A673 (cell line): ENCODE data around the gene ZMYND8. TPM values are rescaled to one million over a fixed set of nuclear protein-coding genes. Genes with fewer than 3 reads are reported as not detected.

Source experiments
- BruUV-seq: library from RNA; stranded (reverse); fragments of 400-500 nt; replicated peaks from 2 replicates; lab custom pipeline; 2021; lab: Mats Ljungman, UMichigan
- CTCF ChIA-PET: fragments of 300-600 bp; sonication (Branson Sonifier 250); formaldehyde crosslinking; loops from one replicate; lab custom pipeline; 2022; ENCODE audit warnings: antibody characterized with exemption; lab: Charles Lee
- POLR2A ChIA-PET: fragments of 300-600 bp; sonication (Branson Sonifier 250); formaldehyde crosslinking; loops from one replicate; lab custom pipeline; 2022; ENCODE audit warnings: antibody characterized with exemption; ENCODE audit not compliant: low non-redundant PET; lab: Charles Lee
- DNase-seq: peaks from one replicate; pipeline ENCODE4 v3.0.0-alpha.2; 2015; ENCODE audit warnings: low spot score
- H3K27ac ChIP-seq: fragments of 200-600 bp; sonication (generic); 2 replicates; pipeline ENCODE4 v1.5.1; 2016; ENCODE audit warnings: mixed run types, low read depth, mild to moderate bottlenecking, mixed read lengths, antibody characterized with exemption, low read length; ENCODE audit not compliant: poor library complexity, severe bottlenecking
- H3K27me3 ChIP-seq: fragments of 200-600 bp; sonication (generic); replicated peaks from 2 replicates; pipeline ENCODE4 v1.6.1; 2017; ENCODE audit warnings: mixed run types, low read depth, mild to moderate bottlenecking, mixed read lengths, antibody characterized with exemption, low read length; ENCODE audit not compliant: insufficient read depth, poor library complexity
- H3K36me3 ChIP-seq: fragments of 200-600 bp; sonication (generic); 2 replicates; pipeline ENCODE4 v1.6.1; 2016; ENCODE audit warnings: mixed run types, mild to moderate bottlenecking, mixed read lengths, antibody characterized with exemption, low read length; ENCODE audit not compliant: insufficient read depth, poor library complexity, severe bottlenecking
- H3K4me1 ChIP-seq: fragments of 200-600 bp; sonication (generic); 2 replicates; pipeline ENCODE4 v1.6.1; 2017; ENCODE audit warnings: mixed run types, mild to moderate bottlenecking, mixed read lengths, antibody characterized with exemption, low read length; ENCODE audit not compliant: insufficient read depth, poor library complexity, severe bottlenecking
- H3K4me3 ChIP-seq: fragments of 200-600 bp; sonication (generic); 2 replicates; pipeline ENCODE4 v1.5.1; 2016; ENCODE audit warnings: low read depth, mixed run types, mild to moderate bottlenecking, mixed read lengths, low read length; ENCODE audit not compliant: poor library complexity, severe bottlenecking
- H3K9me3 ChIP-seq: fragments of 200-600 bp; sonication (generic); 2 replicates; pipeline ENCODE4 v1.6.1; 2016; ENCODE audit warnings: mixed run types, low read depth, mild to moderate bottlenecking, mixed read lengths, antibody characterized with exemption, low read length; ENCODE audit not compliant: poor library complexity, severe bottlenecking
- EZH2 ChIP-seq: fragments of 200-600 bp; sonication (generic); IDR thresholded peaks from 2 replicates; pipeline ENCODE4 v1.6.1; 2017; ENCODE audit warnings: borderline replicate concordance, low read depth, mild to moderate bottlenecking, mixed read lengths, antibody characterized with exemption, low read length; ENCODE audit not compliant: poor library complexity, severe bottlenecking
- intact Hi-C: fragments of 100-400 bp; cut with micrococcal nuclease; formaldehyde crosslinking; loops from one replicate; pipeline ENCODE4 v1.10.0; 2022; ENCODE audit not compliant: unreplicated experiment
- total RNA-seq: library from RNA; stranded (reverse); gene quantifications from 2 replicates; pipeline ENCODE4 v1.2.3, GENCODE V29; 2021
- TF ChIP-seq, protein P1 (sequence below): fragments of 300-800, 200-600 bp; sonication (generic); conservative IDR thresholded peaks from 2 replicates; pipeline ENCODE4 v1.5.1; 2017; ENCODE audit warnings: low read depth, mild to moderate bottlenecking, antibody characterized with exemption, low read length, moderate library complexity, mixed read lengths

The ZMYND8 gene
- total RNA-seq, 1 experiment from 2014 or later, result 31.3 TPM

DNA sequence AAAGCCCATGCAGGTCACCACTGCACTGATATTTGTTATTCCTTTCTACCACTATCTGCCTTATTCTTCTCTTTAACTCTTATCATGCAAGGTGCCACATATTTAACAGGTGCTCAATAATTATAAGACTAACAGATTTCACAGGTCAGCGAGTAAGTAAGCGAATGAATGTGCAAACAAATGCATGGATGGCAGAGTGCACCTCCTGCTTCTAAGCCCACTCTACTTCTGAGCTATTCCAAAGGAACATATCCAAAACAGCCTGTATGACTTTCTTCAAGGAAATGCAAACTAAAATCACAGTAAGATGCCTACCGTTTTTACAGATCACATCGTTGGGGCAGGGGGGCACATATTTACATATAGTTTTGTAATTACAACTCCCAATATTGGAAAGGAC lies 71.3 kb downstream of the ZMYND8 start:
- no peak overlapping the region for H3K4me3 ChIP-seq
- no TSS peak for BruUV-seq
- CTCF ChIA-PET, result no interaction called here

DNA sequence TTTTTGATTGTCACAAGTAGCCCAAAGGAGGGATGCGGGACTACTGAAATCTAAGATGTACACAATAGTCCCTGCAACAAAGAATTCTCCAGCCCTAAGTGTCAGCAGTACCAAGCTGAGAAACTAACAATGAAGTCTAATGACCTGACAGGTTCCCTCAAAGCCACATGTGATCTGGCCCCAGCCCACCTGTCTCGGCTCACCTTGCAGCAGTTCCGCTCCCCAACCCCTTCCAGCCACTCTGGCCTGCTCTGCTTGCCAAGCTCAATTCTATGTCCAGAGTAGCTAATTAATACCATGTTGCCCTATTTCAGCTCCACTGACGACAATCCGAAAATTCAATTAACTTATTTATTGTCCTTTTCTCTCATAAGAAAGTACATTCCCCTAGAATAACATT lies 72.1 kb downstream of the ZMYND8 start:
- Histone ChIP-seq H3K36me3 (peaks cover 33% of the 10 kb centered on the region), H3K4me3 (no peak overlapping the region), H3K27me3 (no peaks in the 10 kb centered on the region), H3K9me3 (no peaks in the 10 kb centered on the region), H3K4me1 (no peaks in the 10 kb centered on the region), H3K27ac (no peak overlapping the region)
- DNase-seq, result no peak
- no TSS peak for BruUV-seq
- ChIA-PET CTCF (no interaction called here), POLR2A (no interaction called here)
- TF ChIP-seq, protein P1, sequence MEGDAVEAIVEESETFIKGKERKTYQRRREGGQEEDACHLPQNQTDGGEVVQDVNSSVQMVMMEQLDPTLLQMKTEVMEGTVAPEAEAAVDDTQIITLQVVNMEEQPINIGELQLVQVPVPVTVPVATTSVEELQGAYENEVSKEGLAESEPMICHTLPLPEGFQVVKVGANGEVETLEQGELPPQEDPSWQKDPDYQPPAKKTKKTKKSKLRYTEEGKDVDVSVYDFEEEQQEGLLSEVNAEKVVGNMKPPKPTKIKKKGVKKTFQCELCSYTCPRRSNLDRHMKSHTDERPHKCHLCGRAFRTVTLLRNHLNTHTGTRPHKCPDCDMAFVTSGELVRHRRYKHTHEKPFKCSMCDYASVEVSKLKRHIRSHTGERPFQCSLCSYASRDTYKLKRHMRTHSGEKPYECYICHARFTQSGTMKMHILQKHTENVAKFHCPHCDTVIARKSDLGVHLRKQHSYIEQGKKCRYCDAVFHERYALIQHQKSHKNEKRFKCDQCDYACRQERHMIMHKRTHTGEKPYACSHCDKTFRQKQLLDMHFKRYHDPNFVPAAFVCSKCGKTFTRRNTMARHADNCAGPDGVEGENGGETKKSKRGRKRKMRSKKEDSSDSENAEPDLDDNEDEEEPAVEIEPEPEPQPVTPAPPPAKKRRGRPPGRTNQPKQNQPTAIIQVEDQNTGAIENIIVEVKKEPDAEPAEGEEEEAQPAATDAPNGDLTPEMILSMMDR, result no peak
- no peak for TF ChIP-seq EZH2
- intact Hi-C loops, result no loop called here

More for the DNA sequence above, 71.3 kb downstream of the ZMYND8 start:
- TF ChIP-seq EZH2, result no peak
- TF ChIP-seq, protein P1, result no peak
- POLR2A ChIA-PET, result interaction anchor here (0.6 kb wide), 1 partner anchor 116 kb away, joined by 4 read pairs; no protein-coding TSS in a partner anchor
- Histone ChIP-seq H3K4me1 (no peaks in the 10 kb centered on the region), H3K9me3 (no peaks in the 10 kb centered on the region), H3K27me3 (no peaks in the 10 kb centered on the region), H3K36me3 (peaks cover 39% of the 10 kb centered on the region), H3K27ac (no peak overlapping the region)
- intact Hi-C loops, result no loop called here
- no peak for DNase-seq

DNA sequence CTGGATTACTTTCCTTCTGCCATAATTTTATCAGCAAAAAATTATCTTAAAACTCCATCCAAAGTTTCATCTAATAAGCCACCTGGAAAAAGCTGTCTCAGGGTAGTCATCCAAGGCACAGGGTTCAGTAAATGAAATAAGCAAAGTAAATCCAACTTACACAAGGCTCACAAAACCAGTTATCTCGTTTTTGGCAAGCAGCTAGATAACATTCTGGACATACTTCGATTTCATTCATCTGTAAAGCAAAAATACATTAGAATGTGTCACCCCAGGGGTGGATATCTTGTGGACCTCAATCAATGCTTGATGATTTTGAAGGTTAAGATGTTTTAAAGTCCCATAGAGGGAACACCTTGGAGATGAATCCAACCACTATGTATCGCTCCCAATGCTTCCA lies 73.1 kb downstream of the ZMYND8 start:
- H3K27me3 ChIP-seq, result no peaks in the 10 kb centered on the region
- no peak overlapping the region for H3K27ac ChIP-seq
- BruUV-seq, result no TSS peak
- DNase-seq, result no peak
- TF ChIP-seq, protein P1, result no peak
- TF ChIP-seq EZH2, result no peak
- H3K4me1 ChIP-seq, result no peaks in the 10 kb centered on the region
- CTCF ChIA-PET, result no interaction called here
- intact Hi-C loops, result no loop called here
- POLR2A ChIA-PET, result no interaction called here
- no peak overlapping the region for H3K4me3 ChIP-seq
- H3K36me3 ChIP-seq, result peaks cover 33% of the 10 kb centered on the region
- H3K9me3 ChIP-seq, result no peaks in the 10 kb centered on the region
